Adipose tissue (tissue), 3 donors: ENCODE results near the gene TXN. TPM values are rescaled to one million over a fixed set of nuclear protein-coding genes. Genes with fewer than 3 reads are reported as not detected.
"Not testable (repeated sequence)": the region's sequence is repeated elsewhere in the genome, so short reads cannot be mapped to it uniquely, and the experiment has no call there.

Source experiments
- H3K27ac ChIP-seq: one replicate; pipeline ENCODE4 v1.5.1; 2013; ENCODE audit warnings: low read depth, low read length
- WGBS, 3 donors: extraction: QIAGEN DNeasy Blood & Tissue Kit; methylation state at CpG; one replicate each; pipeline ENCODE4 v1.1.7; 2013; 5-methylcytosine and 5-hydroxymethylcytosine counted together
- polyA plus RNA-seq, 3 donors: library from polyadenylated mRNA; stranded (reverse); fragments of 200-250 nt; gene quantifications; one replicate each; pipeline ENCODE4 v1.2.3, GENCODE V29; 2013
- donor health status: healthy with polysubstance abuse.
- donor health status: Bipolar disorder and iron deficiency.
- donor health status: healthy.

The TXN gene
- polyA plus RNA-seq, 3 donors: 115 to 210 (median 175) TPM

- WGBS, 3 donors: 84 to 91% (median 89%) methylated on average over 3 of the region's 3 CpGs
- no peak overlapping the region for H3K27ac ChIP-seq
Measured at GRCh38 chr9:110224583-110224982, 31.7 kb downstream of the TXN start.

- no peak overlapping the region for H3K27ac ChIP-seq
- 41 to 93% (median 92%) methylated on average over 3 of the region's 3 CpGs for WGBS, 3 donors
Measured at GRCh38 chr9:110220809-110221208, 35.5 kb downstream of the TXN start.

- WGBS, 3 donors: 23 to 31% (median 27%) methylated on average over 10 of the region's 10 CpGs
- H3K27ac ChIP-seq: no peak overlapping the region
Measured at GRCh38 chr9:110217656-110218099, 38.6 kb downstream of the TXN start.

- no peak overlapping the region for H3K27ac ChIP-seq
- 71 to 79% (median 72%) methylated on average over 2 of the region's 2 CpGs for WGBS, 3 donors
Measured at GRCh38 chr9:110214586-110215355, 41.5 kb downstream of the TXN start.

DNA sequence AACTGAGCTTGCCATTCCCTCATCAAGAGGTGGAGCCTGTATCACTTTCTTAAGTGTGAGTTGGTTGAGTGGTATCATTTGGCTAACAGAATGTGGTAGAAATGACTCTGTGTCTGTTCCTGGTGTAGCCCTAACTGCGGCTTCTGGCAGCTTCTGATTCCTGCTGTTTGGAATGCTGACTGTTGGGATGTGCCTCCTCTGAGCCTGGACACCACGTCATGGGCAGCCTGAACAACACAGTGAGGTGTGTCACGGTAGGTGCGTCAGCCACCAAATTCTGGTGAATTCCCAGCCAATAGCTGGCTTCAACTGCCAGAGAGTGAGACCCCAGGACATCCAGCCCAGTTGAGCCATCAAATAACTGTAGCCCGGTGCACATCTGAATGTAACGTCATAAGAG, 42.2 kb downstream of the TXN start:
- no peak overlapping the region for H3K27ac ChIP-seq
- WGBS, 3 donors: 70 to 92% (median 85%) methylated on average over 6 of the region's 6 CpGs

DNA sequence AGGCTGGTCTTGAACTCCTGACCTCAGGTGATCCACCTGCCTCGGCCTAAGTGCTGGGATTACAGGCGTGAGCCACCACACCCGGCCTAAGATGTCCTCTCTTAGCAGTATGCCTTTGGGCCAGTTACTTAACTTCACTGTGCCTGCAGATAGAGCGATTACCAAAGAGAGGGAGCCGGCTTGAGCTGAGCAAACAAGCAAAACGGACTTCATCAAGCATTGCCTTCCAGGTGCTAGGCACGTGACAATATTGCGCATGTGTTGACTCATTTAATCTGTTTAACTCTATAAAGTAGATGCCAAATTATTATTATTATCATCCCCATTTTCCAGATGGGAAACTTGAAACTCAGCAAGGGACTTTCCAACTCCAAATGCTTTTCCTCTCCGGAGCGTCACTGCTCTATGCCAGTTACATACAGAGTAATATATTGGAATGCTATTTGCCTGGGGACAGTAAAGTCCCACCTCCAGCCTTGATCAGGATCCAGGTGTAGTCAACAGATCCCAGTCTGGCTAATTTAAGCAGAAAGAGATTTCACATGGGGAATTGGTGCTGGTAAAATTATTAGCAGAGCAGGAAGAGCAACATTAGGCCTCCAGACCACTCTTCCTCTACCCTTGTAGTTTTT, 42.8 kb downstream of the TXN start:
- 60 to 88% (median 83%) methylated on average over 10 of the region's 10 CpGs for WGBS, 3 donors
- no peak overlapping the region for H3K27ac ChIP-seq

- 38 to 87% (median 71%) methylated on average over 9 of the region's 9 CpGs for WGBS, 3 donors
Measured at GRCh38 chr9:110208031-110208430, 48.3 kb downstream of the TXN start, which contains the start of gene C9orf152. Gene C9orf152 (minus strand): TSS chr9:110208159. CDS start chr9:110207579, 580 bp downstream.

GRCh38 chr9:110207071-110207641, 49.2 kb downstream of the TXN start:
- H3K27ac ChIP-seq: no peak overlapping the region
- 26 to 73% (median 65%) methylated on average over 6 of the region's 6 CpGs for WGBS, 3 donors

More at GRCh38 chr9:110208031-110208430, 48.3 kb downstream of the TXN start, which contains the start of gene C9orf152:
- H3K27ac ChIP-seq: no peak within 1 kb of the TSS

DNA sequence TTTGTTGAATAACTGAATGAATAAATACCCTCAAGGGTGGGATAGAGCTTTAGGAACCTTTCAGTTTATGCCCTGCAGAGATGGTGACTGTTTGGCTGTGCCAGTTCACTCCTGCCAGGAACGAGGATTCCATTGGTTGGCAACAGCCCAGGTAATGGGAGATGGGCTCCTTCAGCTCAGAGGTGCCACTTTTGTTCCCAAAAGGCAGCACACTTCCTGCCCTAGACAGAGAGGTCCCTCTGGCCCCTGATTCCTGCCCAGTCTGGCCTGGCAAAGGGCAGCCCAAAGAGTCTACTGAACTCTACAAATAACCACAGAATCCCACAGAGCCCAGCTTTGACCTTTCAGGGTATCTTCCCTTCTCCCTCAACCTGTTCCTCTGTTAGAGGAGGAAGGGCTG, 49.9 kb downstream of the TXN start:
- H3K27ac ChIP-seq: no peak overlapping the region
- 7 to 64% (median 57%) methylated on average over 1 of the region's 1 CpG for WGBS, 3 donors

DNA sequence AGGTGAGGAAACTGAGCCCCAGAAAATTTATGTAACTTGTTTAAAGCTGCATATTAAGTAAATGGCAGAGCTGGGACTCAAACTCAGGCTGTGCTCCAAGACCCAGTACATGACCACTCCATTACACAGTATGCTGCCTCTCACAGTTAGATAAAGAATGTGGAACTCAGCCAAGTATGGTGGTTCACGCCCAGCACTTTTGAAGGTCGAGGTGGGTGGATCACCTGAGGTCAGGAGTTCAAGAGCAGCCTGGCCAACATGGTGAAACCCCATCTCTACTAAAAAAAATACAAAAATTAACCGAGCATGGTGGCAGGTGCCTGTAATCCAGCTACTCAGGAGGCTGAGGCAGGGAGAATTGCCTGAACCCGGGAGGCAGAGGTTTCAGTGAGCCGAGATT, 50.7 kb downstream of the TXN start:
- H3K27ac ChIP-seq: not testable (repeated sequence)
- 45 to 84% (median 73%) methylated on average over 5 of the region's 5 CpGs for WGBS, 3 donors

GRCh38 chr9:110202232-110202631, 54.1 kb downstream of the TXN start:
- 81 to 93% (median 92%) methylated on average over 6 of the region's 6 CpGs for WGBS, 3 donors
- no peak overlapping the region for H3K27ac ChIP-seq

DNA sequence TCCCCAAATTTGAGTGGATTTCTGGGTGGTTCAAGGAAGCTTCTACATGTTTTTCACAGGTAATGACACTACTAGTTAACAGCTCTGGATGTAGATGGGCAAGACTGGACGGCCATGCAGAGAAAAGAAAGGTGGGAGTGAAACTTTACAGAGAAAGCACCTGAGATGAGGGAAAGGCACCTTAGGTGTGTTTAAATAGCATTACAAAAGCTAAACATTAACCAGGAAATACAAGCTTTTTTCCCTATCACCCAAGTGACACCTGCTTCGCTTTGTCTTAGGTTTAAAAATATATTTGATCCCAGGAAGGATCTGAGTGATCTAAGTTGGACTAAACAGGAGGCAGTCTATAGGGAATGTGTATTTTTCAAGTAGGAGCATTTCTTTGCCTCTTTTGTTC, 56.7 kb downstream of the TXN start:
- 43 to 92% (median 89%) methylated on average over 2 of the region's 2 CpGs for WGBS, 3 donors
- no peak overlapping the region for H3K27ac ChIP-seq

DNA sequence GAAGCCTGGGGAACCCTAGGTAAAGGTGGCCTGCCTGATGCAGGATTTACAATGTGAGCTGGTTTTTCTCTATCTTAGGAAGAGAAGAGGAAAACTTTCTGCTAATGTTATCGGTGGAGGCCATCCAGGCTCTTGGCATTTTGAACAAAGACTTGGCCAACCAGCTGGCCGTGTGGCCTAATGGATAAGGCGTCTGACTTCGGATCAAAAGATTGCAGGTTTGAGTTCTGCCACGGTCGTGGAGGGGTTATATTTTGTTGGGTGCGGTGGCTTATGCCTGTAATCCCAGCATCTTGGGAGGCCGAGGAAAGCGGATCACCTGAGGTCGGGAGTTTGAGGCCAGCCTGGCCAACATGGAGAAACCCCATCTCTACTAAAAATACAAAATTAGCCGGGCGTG, 58.0 kb downstream of the TXN start:
- H3K27ac ChIP-seq: no peak overlapping the region
- WGBS, 3 donors: 62 to 95% (median 88%) methylated on average over 12 of the region's 12 CpGs

GRCh38 chr9:110197330-110198187, 58.7 kb downstream of the TXN start:
- H3K27ac ChIP-seq: no peak overlapping the region
- WGBS, 3 donors: 72 to 80% (median 78%) methylated on average over 11 of the region's 11 CpGs

- not testable (repeated sequence) for H3K27ac ChIP-seq
- WGBS, 3 donors: 85 to 93% (median 92%) methylated on average over 16 of the region's 16 CpGs
Measured at GRCh38 chr9:110196084-110196499, 60.2 kb downstream of the TXN start.
